CD4-positive, alpha-beta T cell (primary cell): ENCODE measurements around the gene BPIFB1. TPM values are rescaled to one million over a fixed set of nuclear protein-coding genes. Genes with fewer than 3 reads are reported as not detected.

Experiments
- ATAC-seq: fragments of 200-7000 bp; cut with Tn5 transposase; one replicate; pipeline ENCODE4 v1.10.0; 2022; ENCODE audit warnings: mild to moderate bottlenecking; ENCODE audit not compliant: poor library complexity
- CTCF ChIA-PET: fragments of 350-600 bp; sonication (Branson Sonifier 250); formaldehyde crosslinking; loops from one replicate; lab custom pipeline; 2021; ENCODE audit warnings: antibody characterized with exemption, inconsistent platforms; lab: Charles Lee
- POLR2A ChIA-PET: fragments of 350-600 bp; sonication (Branson Sonifier 250); formaldehyde crosslinking; loops from one replicate; lab custom pipeline; 2021; ENCODE audit warnings: antibody characterized with exemption, inconsistent platforms; lab: Charles Lee
- DNase-seq, 14 experiments: peaks; one replicate each; pipeline ENCODE4 v3.0.0-alpha.2; 2013 to 2020; ENCODE audit warnings: mixed read lengths in 2 of 14
- H3K27ac ChIP-seq, 2 donors: one replicate each; pipeline versions ENCODE4 v1.5.1 to v1.7.0; 2013; ENCODE audit warnings: low read length in 2 of 2, low read depth in 1 of 2, mild to moderate bottlenecking in 1 of 2
- H3K27me3 ChIP-seq, 2 experiments: 1 replicate in 1 of 2; 2 replicates in 1 of 2; pipeline versions ENCODE4 v1.6.1 to v1.7.0; 2013; ENCODE audit warnings: low read length in 2 of 2, control low read depth in 1 of 2, mild to moderate bottlenecking in 1 of 2, moderate library complexity in 1 of 2; ENCODE audit not compliant: insufficient read depth in 2 of 2, control insufficient read depth in 1 of 2
- H3K36me3 ChIP-seq: one replicate; pipeline ENCODE4 v1.6.1; 2013; ENCODE audit warnings: low read length, control low read depth; ENCODE audit not compliant: insufficient read depth
- H3K4me1 ChIP-seq: one replicate; pipeline ENCODE4 v1.6.1; 2013; ENCODE audit warnings: low read length, control low read depth; ENCODE audit not compliant: insufficient read depth
- H3K4me3 ChIP-seq: one replicate; pipeline ENCODE4 v1.5.1; 2013; ENCODE audit warnings: mild to moderate bottlenecking, low read length, moderate library complexity
- H3K9me3 ChIP-seq, 2 experiments: 1 replicate in 1 of 2; 2 replicates in 1 of 2; pipeline versions ENCODE4 v1.6.1 to v1.7.0; 2013; ENCODE audit warnings: low read length in 2 of 2, mild to moderate bottlenecking in 2 of 2, control low read depth in 1 of 2, moderate library complexity in 1 of 2; ENCODE audit not compliant: control insufficient read depth in 1 of 2, insufficient read depth in 1 of 2
- H3K27ac Mint-ChIP-seq: one replicate; pipeline ENCODE4 v1.8.0; 2020; ENCODE audit warnings: mixed read lengths
- H3K27me3 Mint-ChIP-seq: one replicate; pipeline ENCODE4 v1.8.0; 2021; ENCODE audit warnings: mixed read lengths
- H3K36me3 Mint-ChIP-seq: one replicate; pipeline ENCODE4 v1.8.0; 2021; ENCODE audit warnings: low read depth, mixed read lengths
- H3K4me1 Mint-ChIP-seq: one replicate; pipeline ENCODE4 v1.8.0; 2021; ENCODE audit warnings: low read depth, mixed read lengths
- H3K4me3 Mint-ChIP-seq: one replicate; pipeline ENCODE4 v1.8.0; 2020; ENCODE audit warnings: mild to moderate bottlenecking, mixed read lengths
- H3K9me3 Mint-ChIP-seq: one replicate; pipeline ENCODE4 v1.8.0; 2020; ENCODE audit warnings: mixed read lengths
- intact Hi-C, 2 experiments: fragments of 100-400 bp; cut with DNase I in 1 of 2; cut with micrococcal nuclease in 1 of 2; formaldehyde crosslinking; loops; one replicate each; pipeline versions ENCODE4 v1.15.1 to v1.9.0; 2023 to 2025; cut with DNase I, micrococcal nuclease
- total RNA-seq, 174 experiments: library from RNA in 2 of 174; stranded (reverse) in 2 of 174; gene quantifications; one replicate each; pipeline ENCODE4 v1.2.3 and lab custom pipeline; 2021 to 2026
- TF ChIP-seq, protein P1 (sequence below): fragments of 200-600 bp; IDR thresholded peaks from one replicate; pipeline ENCODE4 v1.8.0; 2022; ENCODE audit warnings: antibody characterized with exemption, mild to moderate bottlenecking

Gene BPIFB1
- total RNA-seq, 2 experiments from 2014 or later: not detected

- H3K9me3 ChIP-seq: no peaks in the 10 kb centered on the region
- H3K4me1 ChIP-seq: peaks cover 6% of the 10 kb centered on the region
- Mint-ChIP-seq H3K4me3 (no peak overlapping the region), H3K27me3 (no peaks in the 10 kb centered on the region), H3K9me3 (no peaks in the 10 kb centered on the region), H3K36me3 (no peaks in the 10 kb centered on the region), H3K27ac (no peak overlapping the region), H3K4me1 (no peaks in the 10 kb centered on the region)
- peak; percentile 79 for ATAC-seq
- no peaks in the 10 kb centered on the region for H3K27me3 ChIP-seq
- POLR2A ChIA-PET: no interaction called here
- H3K36me3 ChIP-seq: no peaks in the 10 kb centered on the region
- intact Hi-C loops: loop anchor here (1.0 to 10.0 kb wide), 5 partner anchors 204 to 627 kb away; partner anchors contain the start of gene C20orf203 (in 2 of the 2)
- DNase-seq: peak; percentile 49 to 84 (median 70)
- no peak overlapping the region for H3K4me3 ChIP-seq
- H3K27ac ChIP-seq: no peak overlapping the region
- CTCF ChIA-PET: no interaction called here
- TF ChIP-seq, protein P1, sequence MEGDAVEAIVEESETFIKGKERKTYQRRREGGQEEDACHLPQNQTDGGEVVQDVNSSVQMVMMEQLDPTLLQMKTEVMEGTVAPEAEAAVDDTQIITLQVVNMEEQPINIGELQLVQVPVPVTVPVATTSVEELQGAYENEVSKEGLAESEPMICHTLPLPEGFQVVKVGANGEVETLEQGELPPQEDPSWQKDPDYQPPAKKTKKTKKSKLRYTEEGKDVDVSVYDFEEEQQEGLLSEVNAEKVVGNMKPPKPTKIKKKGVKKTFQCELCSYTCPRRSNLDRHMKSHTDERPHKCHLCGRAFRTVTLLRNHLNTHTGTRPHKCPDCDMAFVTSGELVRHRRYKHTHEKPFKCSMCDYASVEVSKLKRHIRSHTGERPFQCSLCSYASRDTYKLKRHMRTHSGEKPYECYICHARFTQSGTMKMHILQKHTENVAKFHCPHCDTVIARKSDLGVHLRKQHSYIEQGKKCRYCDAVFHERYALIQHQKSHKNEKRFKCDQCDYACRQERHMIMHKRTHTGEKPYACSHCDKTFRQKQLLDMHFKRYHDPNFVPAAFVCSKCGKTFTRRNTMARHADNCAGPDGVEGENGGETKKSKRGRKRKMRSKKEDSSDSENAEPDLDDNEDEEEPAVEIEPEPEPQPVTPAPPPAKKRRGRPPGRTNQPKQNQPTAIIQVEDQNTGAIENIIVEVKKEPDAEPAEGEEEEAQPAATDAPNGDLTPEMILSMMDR: peak; percentile 87
Measured at GRCh38 chr20:33299111-33299603, 16.1 kb downstream of the BPIFB1 start.

DNA sequence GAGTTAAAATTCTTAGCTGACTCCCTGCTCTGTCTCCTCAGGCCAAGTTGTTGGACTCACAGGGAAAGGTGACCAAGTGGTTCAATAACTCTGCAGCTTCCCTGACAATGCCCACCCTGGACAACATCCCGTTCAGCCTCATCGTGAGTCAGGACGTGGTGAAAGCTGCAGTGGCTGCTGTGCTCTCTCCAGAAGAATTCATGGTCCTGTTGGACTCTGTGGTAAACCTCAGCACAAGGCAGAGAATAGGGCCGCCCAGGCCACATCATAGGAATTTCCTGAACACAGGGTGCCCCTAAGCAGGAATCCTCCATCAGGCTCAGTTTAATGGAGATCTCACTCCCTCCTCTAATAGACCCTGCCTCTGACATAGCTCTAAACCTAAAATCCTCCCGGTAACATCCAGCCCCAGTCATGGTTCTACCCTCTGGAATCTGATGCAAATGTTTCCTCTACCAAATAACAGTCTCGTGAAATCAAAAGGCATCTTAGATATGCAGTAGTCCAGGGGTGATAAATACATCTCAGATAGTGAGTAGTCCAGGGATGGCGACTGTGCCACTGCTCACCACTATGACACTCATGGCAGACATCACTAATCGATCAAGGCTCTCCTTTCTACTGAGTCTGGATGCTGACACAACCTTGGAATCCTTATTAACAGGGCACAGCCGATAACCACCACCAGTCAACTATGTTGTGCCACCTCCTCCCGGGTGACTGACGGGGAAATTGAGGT is 18.3 kb downstream of the BPIFB1 start:
- Mint-ChIP-seq H3K4me1 (no peaks in the 10 kb centered on the region), H3K4me3 (no peak overlapping the region), H3K27ac (no peak overlapping the region), H3K27me3 (no peaks in the 10 kb centered on the region), H3K36me3 (no peaks in the 10 kb centered on the region), H3K9me3 (no peaks in the 10 kb centered on the region)
- no peak for ATAC-seq
- Histone ChIP-seq H3K36me3 (no peaks in the 10 kb centered on the region), H3K9me3 (no peaks in the 10 kb centered on the region), H3K27ac (no peak overlapping the region), H3K4me3 (no peak overlapping the region), H3K4me1 (peaks cover 6% of the 10 kb centered on the region), H3K27me3 (no peaks in the 10 kb centered on the region)
- POLR2A ChIA-PET: no interaction called here
- TF ChIP-seq, protein P1: no peak
- intact Hi-C loops: no loop called here
- CTCF ChIA-PET: no interaction called here
- no peak for DNase-seq

DNA sequence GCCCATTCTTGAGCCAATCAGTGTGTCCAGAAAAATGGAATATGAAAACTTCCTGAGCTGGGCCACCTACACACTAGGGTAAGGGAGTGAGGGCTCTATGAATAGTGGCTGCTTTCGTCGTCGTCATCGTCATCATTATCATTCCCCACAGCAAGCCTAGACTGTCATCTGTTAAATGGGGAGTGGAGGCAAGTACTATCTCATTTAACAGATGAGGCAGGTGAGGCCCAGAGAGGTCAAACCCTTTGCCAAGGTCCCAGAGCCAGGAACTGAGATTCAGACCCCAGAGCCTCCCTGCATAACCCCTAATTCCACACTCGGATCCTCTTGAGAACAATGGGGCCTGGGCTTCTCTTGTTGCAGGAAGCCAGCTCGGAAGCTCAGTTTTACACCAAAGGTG is 20.6 kb downstream of the BPIFB1 start:
- H3K36me3 ChIP-seq: no peaks in the 10 kb centered on the region
- ChIA-PET CTCF (no interaction called here), POLR2A (no interaction called here)
- no peak overlapping the region for H3K4me3 ChIP-seq
- H3K27ac ChIP-seq: no peak overlapping the region
- no peaks in the 10 kb centered on the region for H3K36me3 Mint-ChIP-seq
- TF ChIP-seq, protein P1: no peak
- H3K4me1 ChIP-seq: peaks cover 6% of the 10 kb centered on the region
- H3K27me3 Mint-ChIP-seq: no peaks in the 10 kb centered on the region
- ATAC-seq (no peak), DNase-seq (no peak)
- no peaks in the 10 kb centered on the region for H3K9me3 Mint-ChIP-seq
- H3K27me3 ChIP-seq: no peaks in the 10 kb centered on the region
- H3K9me3 ChIP-seq: no peaks in the 10 kb centered on the region
- no peak overlapping the region for H3K27ac Mint-ChIP-seq
- intact Hi-C loops: no loop called here
- H3K4me3 Mint-ChIP-seq: no peak overlapping the region
- no peaks in the 10 kb centered on the region for H3K4me1 Mint-ChIP-seq
